ENCODE measurements around the gene HEXIM2.
"Not testable (repeated sequence)": the region's sequence is repeated elsewhere in the genome, so short reads cannot be mapped to it uniquely, and the experiment has no call there.

HEXIM2 gene

DNA sequence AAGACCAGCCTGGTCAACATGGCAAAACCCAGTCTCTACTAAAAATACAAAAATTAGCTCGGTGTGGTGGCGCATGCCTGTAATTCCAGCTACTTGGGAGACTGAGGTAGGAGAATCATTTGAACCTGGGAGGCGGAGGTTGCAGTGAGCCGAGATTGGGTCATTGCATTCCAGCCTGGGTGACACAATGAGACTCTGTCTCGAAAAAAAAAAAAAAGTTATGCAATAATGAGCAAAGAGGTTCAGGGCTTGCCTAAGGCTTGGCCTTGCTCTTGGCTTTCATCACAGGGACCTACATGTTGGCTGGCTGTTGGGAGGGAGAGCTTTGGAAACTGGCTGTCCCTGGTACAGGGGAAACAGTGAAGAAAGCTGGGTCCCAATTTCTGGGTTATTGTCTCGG, 40.2 kb downstream of the HEXIM2 start:
- H3K27ac ChIP-seq (ENCODE audit: low read length); H3K27me3 ChIP-seq (ENCODE audit: low read depth, low read length); H3K4me3 ChIP-seq (ENCODE audit: low read depth in 1 of 2, low read length in 2 of 2); H3K9me3 ChIP-seq (ENCODE audit: control insufficient read depth in 1 of 2, low read length in 2 of 2); H3K36me3 ChIP-seq (ENCODE audit: control insufficient read depth in 1 of 2, insufficient read depth in 2 of 2, low read length in 2 of 2): not testable (repeated sequence)
- peaks cover 0 to 15% of the 10 kb centered on the region in 2 donors for H3K4me1 ChIP-seq (ENCODE audit: control insufficient read depth in 1 of 2, insufficient read depth in 2 of 2, low read length in 2 of 2)

DNA sequence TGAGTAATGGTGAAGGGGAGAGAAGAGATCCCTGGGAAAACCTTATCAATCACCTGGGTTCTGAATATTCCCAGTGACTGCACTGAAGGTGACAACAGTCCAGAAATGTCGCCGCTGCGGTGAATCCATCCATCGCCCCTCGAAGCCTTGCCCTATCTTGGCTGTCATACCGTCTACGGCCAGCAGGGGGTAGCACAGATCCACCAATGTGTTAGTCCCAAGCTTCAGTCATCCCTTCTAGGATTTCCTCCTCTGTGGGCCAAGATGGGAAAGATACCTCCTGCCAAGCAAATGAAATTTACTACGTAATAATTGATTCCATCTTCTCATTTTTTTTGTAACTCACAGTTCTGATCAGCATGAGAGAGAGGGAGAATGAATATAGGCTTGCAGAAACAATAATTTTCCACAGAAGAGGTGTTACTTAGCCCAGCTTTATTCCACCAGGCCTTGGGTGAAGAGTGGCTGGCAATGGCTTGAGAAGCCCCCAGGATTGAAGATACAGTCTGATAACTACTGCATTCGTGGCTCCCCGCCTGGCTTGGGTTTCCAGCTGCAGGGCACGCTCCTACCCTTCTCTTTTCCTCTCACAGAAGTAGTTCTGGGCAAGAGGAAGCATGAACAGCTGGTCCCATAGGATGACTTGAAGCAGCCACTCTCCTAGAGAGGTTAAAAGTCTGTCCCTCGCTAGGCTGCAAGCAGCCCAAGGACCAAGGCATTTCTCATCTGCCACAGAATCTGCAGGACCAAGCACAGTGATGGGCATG, 57.4 kb downstream of the HEXIM2 start:
- Histone ChIP-seq H3K9me3 (ENCODE audit: control insufficient read depth in 1 of 2, low read length in 2 of 2) (no peaks in the 10 kb centered on the region), H3K4me1 (ENCODE audit: control insufficient read depth in 1 of 2, insufficient read depth in 2 of 2, low read length in 2 of 2) (peaks cover 0 to 6% of the 10 kb centered on the region in 2 donors), H3K27ac (ENCODE audit: low read length) (no peak overlapping the region), H3K4me3 (ENCODE audit: low read depth in 1 of 2, low read length in 2 of 2) (no peak overlapping the region), H3K36me3 (ENCODE audit: control insufficient read depth in 1 of 2, insufficient read depth in 2 of 2, low read length in 2 of 2) (no peaks in the 10 kb centered on the region), H3K27me3 (ENCODE audit: low read depth, low read length) (no peaks in the 10 kb centered on the region)
